PC-9 (cell line): Measurements from ENCODE around the gene JAG1. TPM values are rescaled to one million over a fixed set of nuclear protein-coding genes. Genes with fewer than 3 reads are reported as not detected.

ENCODE experiments used
- BruUV-seq: library from RNA; stranded (reverse); fragments of 400-500 nt; replicated peaks from 2 replicates; lab custom pipeline; 2021; lab: Mats Ljungman, UMichigan
- CTCF ChIA-PET: fragments of 300-600 bp; sonication (Branson Sonifier 250); formaldehyde crosslinking; loops from one replicate; lab custom pipeline; 2022; ENCODE audit warnings: antibody characterized with exemption; lab: Charles Lee
- POLR2A ChIA-PET: fragments of 300-600 bp; sonication (Branson Sonifier 250); formaldehyde crosslinking; loops from one replicate; lab custom pipeline; 2022; ENCODE audit warnings: antibody characterized with exemption; ENCODE audit not compliant: unreplicated experiment; lab: Charles Lee
- DNase-seq, 2 experiments: peaks; one replicate each; pipeline versions ENCODE4 v3.0.0 to v3.0.0-alpha.2; 2015 to 2022; ENCODE audit warnings: mixed read lengths in 1 of 2
- H2AFZ ChIP-seq: fragments of 200-600 bp; sonication (generic); 2 replicates; pipeline ENCODE4 v1.8.1; 2017; ENCODE audit warnings: antibody characterized with exemption
- H3F3A ChIP-seq: fragments of 200-600 bp; sonication (generic); 2 replicates; pipeline ENCODE4 v1.8.1; 2017; ENCODE audit warnings: antibody characterized with exemption, mild to moderate bottlenecking, low read depth; ENCODE audit not compliant: insufficient read depth
- H3K27ac ChIP-seq: fragments of 200-600 bp; sonication (generic); 2 replicates; pipeline ENCODE4 v1.6.1; 2016; ENCODE audit warnings: mixed run types
- H3K27me3 ChIP-seq: fragments of 200-600 bp; sonication (generic); 2 replicates; pipeline ENCODE4 v1.6.1; 2016; ENCODE audit warnings: low read depth, mixed run types; ENCODE audit not compliant: insufficient read depth
- H3K36me3 ChIP-seq: fragments of 200-600 bp; sonication (generic); 2 replicates; pipeline ENCODE4 v1.6.1; 2016; ENCODE audit warnings: low read depth, mixed run types
- H3K4me1 ChIP-seq: fragments of 200-600 bp; sonication (generic); replicated peaks from 2 replicates; pipeline ENCODE4 v1.6.1; 2016; ENCODE audit warnings: mixed run types; ENCODE audit not compliant: insufficient read depth
- H3K4me2 ChIP-seq: fragments of 200-600 bp; sonication (generic); 2 replicates; pipeline ENCODE4 v1.6.1; 2017; ENCODE audit warnings: mixed run types
- H3K4me3 ChIP-seq: fragments of 200-600 bp; sonication (generic); 2 replicates; pipeline ENCODE4 v1.6.1; 2016; ENCODE audit warnings: mixed run types
- H3K79me2 ChIP-seq: fragments of 200-600 bp; sonication (generic); 2 replicates; pipeline ENCODE4 v1.6.1; 2017; ENCODE audit warnings: low read depth, mixed run types
- H3K9me2 ChIP-seq: fragments of 200-600 bp; sonication (generic); 2 replicates; pipeline ENCODE4 v1.8.1; 2017; ENCODE audit warnings: mild to moderate bottlenecking; ENCODE audit not compliant: insufficient read depth
- H3K9me3 ChIP-seq: fragments of 200-600 bp; sonication (generic); 2 replicates; pipeline ENCODE4 v1.8.1; 2016; ENCODE audit warnings: low read depth; ENCODE audit not compliant: insufficient read depth
- H4K20me1 ChIP-seq: fragments of 200-600 bp; sonication (generic); 2 replicates; pipeline ENCODE4 v1.8.1; 2017; ENCODE audit not compliant: insufficient read depth
- CTCF ChIP-seq: fragments of 200-600 bp; sonication (generic); conservative IDR thresholded peaks from 2 replicates; pipeline ENCODE4 v1.6.1; 2017; ENCODE audit warnings: mixed run types, antibody characterized with exemption, mild to moderate bottlenecking, moderate library complexity
- EZH2 ChIP-seq: fragments of 200-600 bp; sonication (generic); IDR thresholded peaks from 2 replicates; pipeline ENCODE4 v1.8.0; 2017; ENCODE audit warnings: antibody characterized with exemption, low read depth
- intact Hi-C: fragments of 100-400 bp; cut with micrococcal nuclease; formaldehyde crosslinking; loops from one replicate; pipeline ENCODE4 v1.10.0; 2022; ENCODE audit not compliant: unreplicated experiment
- total RNA-seq: library from RNA; stranded (reverse); gene quantifications from 2 replicates; pipeline ENCODE4 v1.2.3, GENCODE V29; 2021

JAG1 gene
- total RNA-seq, 1 experiment from 2014 or later, result 42.9 TPM

GRCh38 chr20:10610251-10610650 is 63.5 kb downstream of the JAG1 start:
- Histone ChIP-seq H3K27me3 (no peaks in the 10 kb centered on the region), H3K27ac (peak overlapping the region; percentile 47; the same call in 1 of the 2 replicates), H3F3A (no peaks in the 10 kb centered on the region), H3K4me3 (no peak overlapping the region), H3K79me2 (0 out of 2 replicates have a peak, but pooled peaks cover 6% of the 10 kb centered on the region), H2AFZ (no peak overlapping the region), H4K20me1 (no peaks in the 10 kb centered on the region), H3K9me2 (no peaks in the 10 kb centered on the region), H3K4me2 (no peak overlapping the region), H3K9me3 (no peaks in the 10 kb centered on the region), H3K4me1 (peaks cover 14% of the 10 kb centered on the region), H3K36me3 (no peaks in the 10 kb centered on the region; the same call in 1 of the 2 replicates)
- intact Hi-C loops, result no loop called here
- ChIA-PET POLR2A (interaction anchor here (0.7 kb wide), 1 partner anchor 147 kb away, joined by 8 read pairs; no protein-coding TSS in a partner anchor), CTCF (no interaction called here)
- TF ChIP-seq CTCF (no peak), EZH2 (no peak)
- no TSS peak for BruUV-seq
- DNase-seq, result no peak

- no peaks in the 10 kb centered on the region for H3K9me3 ChIP-seq
- TF ChIP-seq EZH2, result no peak
- H3K79me2 ChIP-seq, result 0 out of 2 replicates have a peak, but pooled peaks cover 6% of the 10 kb centered on the region
- H3K4me1 ChIP-seq, result peaks cover 19% of the 10 kb centered on the region
- no TSS peak for BruUV-seq
- H3F3A ChIP-seq, result no peaks in the 10 kb centered on the region
- H3K4me3 ChIP-seq, result no peak overlapping the region
- no peaks in the 10 kb centered on the region; the same call in 1 of the 2 replicates for H3K36me3 ChIP-seq
- intact Hi-C loops, result no loop called here
- no peaks in the 10 kb centered on the region for H4K20me1 ChIP-seq
- H3K27ac ChIP-seq, result peak overlapping the region; percentile 47
- peak overlapping the region; percentile 7; the same call in 1 of the 2 replicates for H3K4me2 ChIP-seq
- no peak overlapping the region for H2AFZ ChIP-seq
- H3K27me3 ChIP-seq, result no peaks in the 10 kb centered on the region
- no peak for DNase-seq
- ChIA-PET POLR2A (interaction anchor here (0.7 kb wide), 1 partner anchor 146 kb away, joined by 8 read pairs; no protein-coding TSS in a partner anchor), CTCF (no interaction called here)
- H3K9me2 ChIP-seq, result no peaks in the 10 kb centered on the region
These were observed 64.0 kb downstream of the JAG1 start for GRCh38 chr20:10609770-10610169.

GRCh38 chr20:10609276-10609675 is 64.5 kb downstream of the JAG1 start:
- Histone ChIP-seq H3K9me2 (no peaks in the 10 kb centered on the region), H4K20me1 (no peaks in the 10 kb centered on the region), H3K27me3 (no peaks in the 10 kb centered on the region), H3K9me3 (no peaks in the 10 kb centered on the region), H3K79me2 (0 out of 2 replicates have a peak, but pooled peaks cover 6% of the 10 kb centered on the region), H3K4me1 (peaks cover 24% of the 10 kb centered on the region), H3K4me2 (peak overlapping the region; percentile 7; the same call in 1 of the 2 replicates), H3K27ac (peak overlapping the region; percentile 47), H3F3A (peaks cover 2% of the 10 kb centered on the region; the same call in 1 of the 2 replicates), H2AFZ (no peak overlapping the region), H3K36me3 (no peaks in the 10 kb centered on the region; the same call in 1 of the 2 replicates), H3K4me3 (no peak overlapping the region)
- BruUV-seq, result no TSS peak
- intact Hi-C loops, result no loop called here
- POLR2A ChIA-PET, result no interaction called here
- TF ChIP-seq EZH2, result no peak
- no peak for TF ChIP-seq CTCF
- CTCF ChIA-PET, result no interaction called here
- no peak for DNase-seq
